CD4-positive, alpha-beta T cell treated with Interleukin-12 subunit alpha and Interleukin-12 subunit beta, for 1 hour (primary cell): ENCODE results near the gene FBXO30.

Experiments
- DNase-seq: peaks from one replicate; pipeline ENCODE4 v3.0.0-alpha.2; 2020

The FBXO30 gene

GRCh38 chr6:145744619-145745018 is 70.0 kb downstream of the FBXO30 start:
- DNase-seq, result no peak
